DMS114 treated with DMSO at 0.1 percent for 48 hours (cell line): Measurements from ENCODE around the gene TMEM258.
A peak's percentile ranks its signal among the peaks of the same experiment; 100 is the strongest.

Experiments
- DNase-seq: peaks from one replicate; lab custom pipeline; 2025; ENCODE audit not compliant: unreplicated experiment; lab: John Stamatoyannopoulos, UW

Gene TMEM258

DNA sequence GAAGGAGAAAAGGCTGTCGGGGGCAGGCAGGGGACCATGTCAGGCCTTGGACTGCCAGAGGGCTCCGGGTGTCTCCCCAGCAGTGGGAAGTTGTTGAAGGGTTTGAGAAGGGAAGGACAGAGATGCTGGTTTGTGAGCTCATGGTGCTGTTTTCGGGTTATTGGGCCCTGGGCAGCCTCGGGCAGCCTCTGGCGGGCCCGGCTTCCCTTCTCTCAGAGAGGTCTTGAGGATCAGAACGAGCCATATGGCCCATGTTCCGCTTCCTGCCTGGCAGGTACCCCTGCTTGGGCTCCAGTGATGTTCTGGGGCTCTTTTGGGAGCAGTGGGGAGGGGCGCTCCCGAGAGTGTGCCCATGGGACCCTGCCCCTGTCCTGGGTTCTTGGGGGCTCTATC lies 30.2 kb downstream of the TMEM258 start:
- DNase-seq: no peak

- no peak for DNase-seq
Measured at GRCh38 chr11:61761440-61762222, 30.8 kb downstream of the TMEM258 start.

DNA sequence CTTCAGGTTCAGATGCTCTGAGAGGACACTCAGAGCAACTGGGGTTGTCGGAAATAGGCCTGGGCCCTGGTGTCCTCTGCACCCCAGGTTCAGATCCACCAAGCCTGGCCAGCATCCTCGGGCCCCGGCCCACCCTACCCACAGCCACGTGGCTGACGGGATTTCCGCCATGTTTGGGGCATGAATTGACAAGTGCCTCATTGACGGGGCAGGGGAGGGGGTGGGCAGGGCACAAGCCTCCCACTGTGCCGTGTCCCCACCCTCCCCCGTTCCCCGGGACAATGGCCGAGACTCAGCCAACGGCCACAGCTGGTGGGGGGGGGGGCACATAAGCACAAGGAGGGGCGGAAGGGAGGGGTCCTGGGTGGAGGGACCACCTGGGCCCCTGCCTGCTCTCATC lies 31.5 kb downstream of the TMEM258 start:
- DNase-seq: no peak

GRCh38 chr11:61757213-61757862 lies 35.1 kb downstream of the TMEM258 start:
- no peak for DNase-seq

DNA sequence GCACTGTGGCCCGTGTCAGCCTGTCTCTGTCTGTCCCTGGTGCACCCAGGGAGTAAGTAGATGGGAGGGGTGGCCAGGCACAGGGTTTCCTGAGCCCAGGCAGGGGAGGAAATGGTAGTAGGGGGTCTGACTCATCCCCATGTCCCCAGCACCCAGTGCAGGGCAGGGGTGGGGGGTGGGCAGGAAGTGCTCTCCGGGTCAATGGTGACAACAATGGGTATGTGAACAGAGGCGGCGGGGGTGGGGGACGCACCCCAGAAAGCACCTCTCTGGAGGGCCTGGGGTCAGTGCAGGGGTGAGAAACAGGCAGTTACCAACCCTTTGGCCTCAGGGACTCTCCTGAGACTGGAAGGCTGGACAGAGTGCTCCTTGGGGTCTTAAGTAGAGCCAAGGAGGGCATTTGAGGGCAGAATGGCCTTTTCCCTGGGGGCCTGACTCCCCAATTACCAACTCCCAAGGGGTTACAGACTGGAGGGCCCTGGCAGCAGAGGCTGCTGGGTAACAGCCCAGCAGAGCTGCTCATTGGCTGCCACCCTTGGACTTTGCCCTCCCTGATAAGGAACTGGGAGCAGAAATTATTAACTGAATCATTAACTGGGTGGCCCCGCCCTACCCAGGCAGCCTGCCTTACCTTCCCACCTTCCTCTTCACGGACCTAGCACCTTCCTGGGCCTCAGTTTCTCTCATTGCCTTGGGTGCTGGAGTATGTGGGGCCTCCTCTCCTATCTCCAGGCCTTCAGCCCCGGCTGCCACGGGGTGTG lies 35.8 kb downstream of the TMEM258 start:
- no peak for DNase-seq

DNA sequence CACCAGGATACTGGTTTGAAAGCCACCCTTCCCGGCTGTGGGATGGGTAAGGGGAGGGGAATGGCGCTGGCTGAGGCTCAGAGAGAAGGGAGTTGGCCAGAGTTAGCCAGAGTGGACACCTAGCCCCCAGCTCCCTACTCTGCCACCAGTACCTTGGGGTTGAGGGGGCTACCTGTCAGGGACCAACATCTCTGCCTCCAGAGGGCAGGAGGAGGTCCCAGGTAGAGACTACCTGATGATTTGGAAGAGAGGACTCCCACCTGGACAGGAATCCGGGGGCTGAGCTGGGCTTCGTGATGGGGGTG lies 36.3 kb downstream of the TMEM258 start:
- no peak for DNase-seq

DNA sequence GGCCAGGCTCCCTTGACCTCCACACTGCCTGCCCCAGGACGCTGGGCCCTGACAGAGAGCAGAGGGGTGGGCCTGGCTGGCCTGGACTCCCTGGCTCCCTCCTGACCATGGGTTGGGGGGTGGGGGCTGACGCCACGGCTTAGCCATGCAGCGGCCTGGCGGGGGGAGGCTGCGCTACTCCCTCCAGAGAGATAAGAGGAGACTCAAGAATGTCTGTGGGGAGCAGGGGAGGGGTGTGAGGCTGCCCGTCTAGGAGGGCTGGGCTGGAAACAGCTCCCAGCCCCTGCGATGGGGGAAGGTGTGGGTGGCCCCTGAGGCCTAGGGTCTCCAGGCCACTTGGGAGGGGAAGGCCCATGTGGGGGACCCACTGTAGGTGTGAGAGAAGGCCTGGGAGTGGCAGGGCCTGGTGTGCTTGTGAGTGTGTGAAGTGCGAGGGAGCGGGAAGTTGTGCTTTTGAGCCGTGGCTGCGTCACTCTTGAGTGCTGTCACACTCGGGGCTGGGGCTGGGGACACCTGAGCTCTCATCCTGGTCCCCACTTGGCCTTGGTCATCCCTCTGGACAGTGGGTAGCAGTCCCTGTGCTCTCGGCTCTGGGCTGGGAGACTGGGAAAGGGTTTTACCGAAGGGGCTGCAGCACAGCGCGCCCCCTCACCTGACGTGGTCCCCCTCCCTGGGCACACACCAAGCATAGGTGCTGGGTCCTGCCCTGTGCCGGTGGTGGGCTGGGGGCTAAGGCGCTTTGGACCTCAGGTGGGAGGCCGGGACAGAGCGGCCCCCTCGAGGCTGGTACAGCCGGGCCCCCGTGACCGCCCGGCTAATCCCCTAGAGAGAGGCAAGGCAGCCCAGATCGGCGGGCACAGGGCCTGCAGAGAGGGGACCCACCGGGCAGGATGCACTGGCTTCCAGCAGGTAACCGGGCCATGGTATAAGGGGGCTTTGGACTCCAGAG lies 37.6 kb downstream of the TMEM258 start:
- no peak for DNase-seq

DNA sequence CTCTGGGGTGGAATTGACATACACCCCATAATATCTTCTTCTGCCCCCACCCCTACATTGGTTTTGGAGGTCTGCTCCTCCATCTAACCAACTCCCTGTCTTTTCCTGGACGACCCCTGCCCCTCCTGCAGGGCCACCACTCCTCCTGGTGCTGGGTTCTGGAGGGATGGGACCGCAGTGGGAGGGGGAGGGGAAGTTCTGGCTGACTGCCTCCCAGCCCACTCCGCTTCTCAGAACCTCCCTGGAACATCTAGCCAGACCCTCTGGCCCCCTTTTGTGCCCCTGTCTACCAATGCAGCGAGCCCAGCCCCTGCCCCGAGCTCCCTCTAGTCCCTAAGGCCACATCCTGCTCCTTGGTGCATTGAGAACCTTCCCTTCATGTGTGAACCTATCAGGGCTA lies 38.7 kb downstream of the TMEM258 start:
- no peak for DNase-seq

DNA sequence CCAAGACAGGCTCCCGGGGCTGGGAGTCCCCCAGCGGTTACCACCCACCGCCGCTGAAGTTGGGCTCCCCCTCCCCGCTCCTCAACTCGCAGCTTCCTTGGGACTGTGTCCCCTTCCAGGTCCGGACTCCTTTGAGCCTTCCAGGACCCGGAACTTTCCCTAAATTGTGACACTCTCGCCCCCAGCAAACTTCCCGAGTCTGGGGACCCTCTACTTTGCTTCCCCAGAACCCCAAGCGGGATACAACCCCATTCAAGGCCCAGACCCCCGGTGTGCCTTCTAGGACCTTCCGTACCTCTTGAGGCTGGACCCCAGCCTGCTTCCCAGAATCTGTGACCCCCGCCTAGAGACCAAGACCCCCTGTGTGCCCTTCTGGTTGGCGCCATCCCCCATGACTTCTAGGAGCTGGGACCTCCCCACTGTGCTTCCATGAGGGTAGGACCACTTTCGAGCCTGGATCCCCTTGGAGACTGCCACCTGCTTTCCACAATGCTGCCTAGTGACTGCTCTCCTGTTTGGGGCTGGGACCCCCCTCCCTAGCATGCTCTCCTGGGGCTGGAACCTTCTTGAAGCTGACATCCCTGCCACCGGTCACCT lies 39.4 kb downstream of the TMEM258 start:
- DNase-seq: no peak

DNA sequence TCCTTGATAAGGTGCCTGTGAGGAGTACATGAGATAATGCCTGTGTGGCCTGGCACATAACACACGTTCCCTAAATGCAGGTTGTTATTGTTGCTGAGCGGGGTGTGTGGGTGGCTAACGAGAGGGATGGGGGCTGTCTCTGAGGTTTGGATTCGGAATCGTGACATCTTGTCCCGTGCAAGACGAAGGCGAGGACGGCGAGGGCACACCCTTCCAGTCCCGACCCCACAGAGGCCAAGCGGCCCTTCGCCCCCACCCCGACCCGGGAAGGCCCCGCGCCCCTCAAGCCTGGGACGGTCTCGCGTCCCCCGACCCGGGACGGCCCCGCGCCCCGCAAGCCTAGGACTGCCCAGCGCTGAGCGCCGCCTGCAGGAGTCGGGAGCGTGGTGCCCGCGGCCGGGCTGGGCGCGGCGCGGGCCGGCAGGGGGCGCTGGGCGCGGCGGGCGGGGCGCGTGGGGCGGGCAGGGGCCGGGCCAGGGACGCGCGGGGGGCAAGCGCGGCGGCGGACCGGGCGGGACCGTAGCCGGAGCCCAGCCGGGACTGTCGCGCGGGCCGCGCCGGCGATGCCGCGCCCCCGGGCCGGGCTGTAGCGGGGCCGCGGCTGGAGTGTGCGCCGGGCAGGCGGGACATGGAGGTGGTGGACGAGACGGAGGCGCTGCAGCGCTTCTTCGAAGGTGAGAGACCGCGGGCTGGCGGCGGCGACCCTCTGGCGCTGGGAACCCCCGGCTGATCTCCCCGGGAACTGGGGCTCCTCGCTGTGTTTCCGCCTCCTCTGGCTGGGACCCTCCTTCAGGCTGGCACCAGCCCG lies 40.1 kb downstream of the TMEM258 start, which contains the start of gene MYRF:
Gene MYRF, plus strand, starts transcription at position 520 of the 808 bp plus-strand sequence. Its CDS starts 109 bp downstream, at position 629.
- DNase-seq: no peak

GRCh38 chr11:61751384-61751783 lies 41.0 kb downstream of the TMEM258 start:
- no peak for DNase-seq

GRCh38 chr11:61750631-61751273 lies 41.6 kb downstream of the TMEM258 start:
- no peak for DNase-seq

DNA sequence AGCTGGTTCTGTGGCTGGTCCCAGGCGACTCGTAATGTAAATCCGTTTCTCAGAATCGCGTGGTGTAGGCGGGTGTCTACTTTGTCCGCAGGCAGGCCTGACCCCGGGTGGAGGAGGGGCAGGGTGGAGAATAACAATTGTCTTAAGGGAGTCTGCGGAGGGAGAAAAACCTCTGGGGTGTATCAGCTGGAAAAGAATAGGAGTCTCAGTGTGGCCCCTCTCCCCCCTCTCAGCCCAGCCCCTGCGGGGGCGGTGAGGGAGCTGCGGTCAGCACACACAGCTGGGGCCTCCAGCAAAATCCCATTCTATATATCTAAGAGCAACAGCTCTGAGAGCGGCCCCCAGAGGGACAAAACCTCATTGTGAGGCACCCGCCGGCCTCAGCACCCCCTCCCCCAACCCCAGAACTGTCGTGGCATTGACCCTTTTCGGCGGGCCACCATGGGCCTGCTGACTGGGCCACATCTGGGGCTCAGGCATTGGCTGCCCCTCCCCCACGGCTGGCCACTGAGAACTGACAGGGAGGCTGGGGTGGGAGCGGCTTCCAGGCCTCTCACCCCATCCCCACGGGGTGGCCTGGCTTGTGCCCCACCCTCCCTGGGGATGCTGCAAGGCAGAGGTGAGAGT lies 42.7 kb downstream of the TMEM258 start:
- DNase-seq: no peak

DNA sequence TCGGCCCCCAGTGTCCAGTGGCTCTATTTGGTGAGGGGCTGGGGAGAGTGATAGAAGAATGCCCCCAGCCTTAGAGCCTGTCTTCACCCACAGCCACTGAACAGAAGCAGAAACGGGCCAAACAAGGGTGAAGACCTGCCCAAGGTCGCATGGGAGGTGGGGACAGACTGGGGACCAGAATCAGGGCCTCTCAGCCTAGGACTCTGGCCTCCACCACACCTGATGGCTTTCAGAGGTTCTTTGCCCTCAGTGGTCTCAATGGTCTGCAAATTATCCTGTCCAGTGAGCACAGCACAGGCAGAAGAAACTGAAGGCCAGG lies 44.5 kb downstream of the TMEM258 start:
- no peak for DNase-seq

- peak; percentile 53 for DNase-seq
Measured at GRCh38 chr11:61747192-61747966, 45.0 kb downstream of the TMEM258 start.

DNA sequence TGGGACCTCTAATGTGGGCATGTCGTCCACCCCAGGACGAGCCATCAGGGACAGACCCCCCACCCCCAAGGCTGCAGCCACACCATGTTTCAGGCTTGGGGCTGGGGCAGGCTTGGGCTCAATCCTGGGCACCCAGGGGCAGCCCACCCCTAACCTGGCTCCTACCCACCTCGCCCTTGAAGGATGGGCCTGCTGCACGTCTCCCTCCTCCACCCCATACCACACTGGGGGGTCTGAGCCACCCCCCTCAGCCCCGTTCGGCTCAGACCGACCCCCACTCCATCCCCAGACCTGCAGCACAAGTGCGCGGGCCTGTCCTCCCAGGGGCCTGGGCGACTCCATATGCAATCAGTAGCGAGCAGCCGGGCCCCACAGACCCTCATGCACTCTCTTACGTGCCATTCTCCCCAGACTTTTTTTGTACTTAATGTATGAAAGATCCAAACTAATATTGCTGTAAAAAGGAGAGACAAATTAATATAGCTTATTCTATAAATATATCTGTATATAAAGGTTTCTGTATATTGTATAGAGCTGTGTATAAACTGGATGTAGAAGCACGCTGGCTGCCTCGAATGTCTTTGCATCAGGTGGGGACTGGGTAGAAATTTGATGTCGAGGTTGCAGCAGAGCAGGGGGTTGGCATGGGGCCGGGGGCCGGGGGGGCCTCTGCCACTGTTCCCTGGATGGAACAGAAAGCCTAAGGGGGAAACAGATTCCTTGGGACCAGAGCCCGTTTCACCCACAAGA lies 45.8 kb downstream of the TMEM258 start:
- no peak for DNase-seq

- no peak for DNase-seq
Measured at GRCh38 chr11:61745781-61746441, 46.5 kb downstream of the TMEM258 start.
